Measurements from ENCODE around the gene ETV3. TPM values are rescaled to one million over a fixed set of nuclear protein-coding genes. Genes with fewer than 3 reads are reported as not detected.
"Not testable (repeated sequence)": the region's sequence is repeated elsewhere in the genome, so short reads cannot be mapped to it uniquely, and the experiment has no call there.

ETV3 gene
- total RNA-seq, result 32.5 TPM

GRCh38 chr1:157138220-157139051 lies at the start of gene ETV3:
TSS of gene ETV3 (minus strand) at chr1:157138395. CDS start at chr1:157136352, 2,043 bp downstream.
- DNase-seq (ENCODE audit: low spot score) (peak; percentile 93), ATAC-seq (peak; percentile 99)
- intact Hi-C loops (cut with DNase I), result no loop called here

GRCh38 chr1:157186281-157186992 lies 48.2 kb upstream of the ETV3 start:
- intact Hi-C loops (cut with DNase I), result no loop called here
- ATAC-seq (no peak), DNase-seq (ENCODE audit: low spot score) (no peak)

- no peak for DNase-seq (ENCODE audit: low spot score)
- intact Hi-C loops (cut with DNase I), result no loop called here
- no peak for ATAC-seq
Measured at GRCh38 chr1:157183870-157184269, 45.7 kb upstream of the ETV3 start.

GRCh38 chr1:157182371-157182770 lies 44.2 kb upstream of the ETV3 start:
- intact Hi-C loops (cut with DNase I); DNase-seq (ENCODE audit: low spot score); ATAC-seq: not testable (repeated sequence)

- no peak for DNase-seq (ENCODE audit: low spot score)
- ATAC-seq, result no peak
- intact Hi-C loops (cut with DNase I), result no loop called here
Measured at GRCh38 chr1:157181790-157182189, 43.6 kb upstream of the ETV3 start.

DNA sequence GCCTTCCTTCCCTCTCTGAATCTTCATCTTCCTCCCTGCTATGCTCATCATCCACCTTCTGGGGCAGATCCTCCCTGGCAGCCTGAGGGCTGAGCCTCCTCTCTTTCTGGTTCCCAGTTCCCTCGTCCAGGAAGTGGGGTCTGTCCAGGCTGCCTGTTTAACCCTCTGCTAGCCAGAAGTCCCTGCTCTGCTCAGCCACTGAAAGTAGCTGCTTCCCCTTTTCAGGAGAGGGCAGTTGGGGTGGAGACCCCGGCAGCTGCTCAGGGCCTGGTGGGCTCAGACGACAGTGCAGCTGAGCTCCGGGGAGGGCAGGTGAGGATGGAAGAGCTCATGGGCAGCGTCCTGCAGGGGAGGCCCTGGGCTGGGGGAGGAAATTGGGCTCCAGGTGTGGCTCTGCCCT lies 43.1 kb upstream of the ETV3 start:
- no peak for ATAC-seq
- no peak for DNase-seq (ENCODE audit: low spot score)
- intact Hi-C loops (cut with DNase I), result no loop called here

DNA sequence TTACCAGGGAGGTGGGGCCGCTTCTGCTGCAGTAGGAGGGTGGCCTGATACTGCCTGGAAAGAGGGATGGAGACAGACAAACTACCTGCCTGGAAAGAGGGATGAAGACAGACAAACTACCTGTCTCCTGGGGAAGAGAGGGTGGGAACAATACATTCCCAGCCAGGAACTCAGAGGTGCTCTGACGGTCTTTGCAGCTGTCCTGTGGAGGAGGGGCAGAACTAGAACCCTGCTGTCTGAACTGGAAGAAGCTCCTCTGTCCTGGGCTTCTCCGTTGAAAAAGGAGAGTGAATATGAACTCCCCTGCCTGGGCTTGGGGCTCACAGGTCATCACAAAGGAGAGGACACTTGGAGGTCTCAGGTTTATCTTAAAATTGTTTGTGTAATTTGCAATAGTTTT lies 40.3 kb upstream of the ETV3 start:
- DNase-seq (ENCODE audit: low spot score) (no peak), ATAC-seq (no peak)
- intact Hi-C loops (cut with DNase I), result no loop called here

GRCh38 chr1:157177733-157178394 lies 39.7 kb upstream of the ETV3 start:
- DNase-seq (ENCODE audit: low spot score) (no peak), ATAC-seq (no peak)
- intact Hi-C loops (cut with DNase I), result no loop called here

GRCh38 chr1:157176591-157177121 lies 38.5 kb upstream of the ETV3 start:
- ATAC-seq (no peak), DNase-seq (ENCODE audit: low spot score) (no peak)
- intact Hi-C loops (cut with DNase I), result no loop called here

- DNase-seq (ENCODE audit: low spot score) (no peak), ATAC-seq (no peak)
- intact Hi-C loops (cut with DNase I), result no loop called here
Measured at GRCh38 chr1:157176016-157176415, 37.8 kb upstream of the ETV3 start.

DNA sequence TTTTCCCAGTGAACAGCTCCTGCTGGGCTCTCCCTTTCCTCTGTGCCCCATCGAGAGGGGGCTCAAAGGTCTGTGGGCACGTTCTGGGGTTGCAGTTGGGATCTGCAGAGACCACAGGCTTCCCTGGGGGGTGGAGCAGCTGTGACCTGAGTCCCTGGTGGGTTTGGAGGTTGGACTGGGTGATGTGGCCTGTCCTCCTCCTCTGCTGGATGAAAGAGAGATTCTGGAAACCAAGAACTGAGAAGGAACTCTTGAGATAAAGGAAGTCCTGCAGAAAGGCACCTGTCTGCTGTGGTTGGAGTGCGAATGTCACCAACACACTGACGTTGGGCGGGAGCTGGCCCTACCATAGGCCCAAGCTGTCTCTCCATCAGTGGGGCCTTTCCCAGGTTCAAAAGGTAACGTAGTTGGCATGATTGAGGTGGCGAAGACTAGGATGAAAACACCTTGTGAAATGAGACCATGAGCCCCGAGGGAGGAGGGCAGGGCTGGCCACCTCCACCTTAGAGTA lies 35.8 kb upstream of the ETV3 start:
- intact Hi-C loops (cut with DNase I), result no loop called here
- ATAC-seq (no peak), DNase-seq (ENCODE audit: low spot score) (no peak)

DNA sequence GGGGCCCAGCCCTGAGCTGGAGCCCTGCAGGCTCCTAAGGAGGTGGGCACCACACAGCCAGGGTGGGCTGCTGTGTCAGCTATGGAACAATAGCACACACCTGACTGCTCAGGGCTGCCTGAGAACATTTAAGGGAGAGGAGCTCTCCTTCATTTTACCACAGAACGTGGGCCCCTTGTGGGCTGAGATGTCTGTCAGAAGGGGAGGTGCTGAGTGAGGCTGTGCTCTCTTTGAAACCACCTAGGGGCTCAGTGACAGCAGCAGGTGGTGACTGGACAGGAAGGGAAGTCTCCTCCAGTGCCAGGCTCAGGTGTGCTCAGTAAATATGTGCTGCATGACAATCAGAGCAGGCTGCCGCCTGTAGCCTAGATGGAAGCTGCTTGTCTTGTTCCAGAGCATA lies 35.0 kb upstream of the ETV3 start:
- intact Hi-C loops (cut with DNase I); ATAC-seq; DNase-seq (ENCODE audit: low spot score): not testable (repeated sequence)

DNA sequence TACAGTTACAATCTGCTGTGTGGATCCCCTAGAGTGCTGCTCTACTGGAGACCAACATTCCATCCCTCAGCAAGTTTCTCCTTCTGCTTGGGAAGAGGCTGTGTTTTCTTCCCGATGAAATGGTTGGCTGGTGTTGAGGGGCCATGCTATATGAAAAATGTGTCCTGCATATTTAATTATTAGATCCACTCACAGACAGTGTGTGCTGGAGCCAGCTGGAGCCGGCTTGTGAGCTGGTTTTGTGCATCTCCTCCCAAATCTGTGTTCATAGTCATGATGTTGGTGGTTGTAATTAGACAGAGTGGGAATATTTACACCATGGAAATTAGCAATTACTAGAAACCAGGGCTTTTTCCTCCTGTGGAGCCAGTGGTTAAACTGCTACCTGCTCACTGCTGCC lies 34.4 kb upstream of the ETV3 start:
- DNase-seq (ENCODE audit: low spot score); intact Hi-C loops (cut with DNase I); ATAC-seq: not testable (repeated sequence)

- peak; percentile 63 for ATAC-seq
- DNase-seq (ENCODE audit: low spot score); intact Hi-C loops (cut with DNase I): not testable (repeated sequence)
Measured at GRCh38 chr1:157171903-157172503, 33.8 kb upstream of the ETV3 start.

DNA sequence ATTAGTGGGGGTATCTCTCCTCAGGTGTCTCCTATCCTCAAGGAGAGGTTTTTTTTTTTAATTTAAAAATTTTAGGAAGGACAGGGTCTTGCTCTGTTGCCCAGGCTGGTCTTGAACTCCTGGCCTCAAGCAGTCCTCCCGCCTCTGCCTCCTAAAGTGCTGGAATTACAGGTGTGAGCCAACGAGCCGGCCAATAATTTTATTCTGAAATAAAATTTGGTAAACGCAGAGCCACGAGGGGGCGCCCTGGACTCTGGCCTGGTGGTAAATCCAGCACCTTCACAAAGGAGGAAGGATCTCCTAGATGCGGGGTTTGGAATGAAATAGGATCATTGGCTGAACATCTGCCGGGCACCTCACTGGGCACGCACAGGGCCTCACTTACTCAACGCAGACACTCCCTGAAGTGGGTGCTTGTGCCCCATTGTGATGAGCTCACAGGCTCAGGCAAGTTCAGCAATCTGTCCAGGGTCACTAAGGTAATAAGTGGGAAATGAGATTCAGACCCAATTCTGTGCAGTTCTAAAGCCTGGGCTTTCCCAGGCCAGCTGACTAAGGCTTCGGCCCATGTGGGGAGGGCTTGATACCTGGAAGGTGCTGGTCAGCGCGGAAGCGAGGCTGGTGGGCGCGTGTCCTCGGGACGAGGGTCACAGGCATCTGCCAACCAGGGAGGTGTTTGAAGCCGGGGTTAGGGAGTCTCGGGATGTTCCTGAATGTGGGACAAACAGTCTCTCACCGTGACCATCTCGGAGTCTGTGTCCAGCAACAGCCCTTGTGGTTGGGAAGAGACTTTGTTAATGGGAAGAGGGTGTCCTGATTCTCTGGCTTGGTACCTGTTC lies 32.7 kb upstream of the ETV3 start:
- intact Hi-C loops (cut with DNase I), result no loop called here
- no peak for ATAC-seq
- no peak for DNase-seq (ENCODE audit: low spot score)

DNA sequence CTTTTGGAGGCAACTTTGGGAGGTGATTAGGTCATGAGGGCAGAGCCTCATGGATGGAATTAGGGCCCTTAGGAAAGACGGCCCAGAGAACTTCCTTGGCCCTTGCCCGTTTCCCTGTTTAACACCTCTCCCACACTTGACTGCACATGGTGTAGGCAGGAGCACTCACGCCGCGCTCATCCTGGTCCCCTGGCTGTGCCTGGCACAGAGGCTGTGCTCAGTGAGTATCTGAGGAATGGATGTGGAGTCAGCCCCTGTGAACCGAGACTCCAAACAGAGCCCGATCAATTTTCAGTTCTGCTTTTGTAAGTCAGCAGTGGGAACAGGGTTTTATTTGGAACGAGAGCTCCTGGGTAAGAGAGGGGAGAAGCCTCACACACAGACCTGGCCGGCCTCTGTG lies 29.8 kb upstream of the ETV3 start:
- ATAC-seq (no peak), DNase-seq (ENCODE audit: low spot score) (no peak)
- intact Hi-C loops (cut with DNase I), result no loop called here

DNA sequence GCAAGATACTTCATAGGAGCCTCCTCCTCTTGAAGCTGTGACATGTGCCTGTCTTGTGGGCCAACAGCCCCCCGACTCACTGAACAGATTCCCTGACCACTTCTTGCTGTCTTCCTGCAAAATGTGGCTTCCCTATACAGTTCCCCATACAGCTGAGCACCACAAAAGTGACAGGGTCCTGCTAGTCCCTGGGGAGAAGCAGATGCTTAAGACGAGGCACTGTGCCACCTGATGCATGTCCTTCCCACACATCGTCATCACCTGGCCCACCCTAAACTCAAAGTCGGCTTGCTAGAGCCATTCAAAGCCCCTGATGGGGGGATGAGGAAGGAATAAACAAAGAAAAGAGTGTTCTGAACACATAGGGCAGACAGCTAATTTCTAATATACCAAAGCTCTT lies 29.2 kb upstream of the ETV3 start:
- DNase-seq (ENCODE audit: low spot score) (no peak), ATAC-seq (no peak)
- intact Hi-C loops (cut with DNase I), result no loop called here

- ATAC-seq (no peak), DNase-seq (ENCODE audit: low spot score) (no peak)
- intact Hi-C loops (cut with DNase I), result no loop called here
Measured at GRCh38 chr1:157166590-157166989, 28.4 kb upstream of the ETV3 start.

Measured in sciatic nerve (tissue), 2 donors.